Activated CD4-positive, alpha-beta T cell treated with anti-CD3 and anti-CD28 coated beads, Interleukin-2, amount 10 ng/mL, durations not matched to agents 24 days and 14 days (primary cell): ENCODE data around the gene ST6GALNAC3. TPM values are rescaled to one million over a fixed set of nuclear protein-coding genes. Genes with fewer than 3 reads are reported as not detected.

ENCODE experiments used
- DNase-seq: peaks from one replicate; pipeline ENCODE4 v3.0.0; 2022
- H3K27ac Mint-ChIP-seq: one replicate; pipeline ENCODE4 v1.8.0; 2022; ENCODE audit warnings: mild to moderate bottlenecking, mixed read lengths
- H3K27me3 Mint-ChIP-seq: one replicate; pipeline ENCODE4 v1.8.0; 2022; ENCODE audit warnings: mixed read lengths
- H3K36me3 Mint-ChIP-seq: one replicate; pipeline ENCODE4 v1.8.0; 2022; ENCODE audit warnings: low read depth, mild to moderate bottlenecking, mixed read lengths
- H3K4me1 Mint-ChIP-seq: one replicate; pipeline ENCODE4 v1.8.0; 2021; ENCODE audit warnings: mixed read lengths
- H3K4me3 Mint-ChIP-seq: one replicate; pipeline ENCODE4 v1.8.0; 2022; ENCODE audit warnings: mild to moderate bottlenecking, moderate library complexity, mixed read lengths
- H3K9me3 Mint-ChIP-seq: one replicate; pipeline ENCODE4 v1.8.0; 2021; ENCODE audit warnings: mixed read lengths
- intact Hi-C: fragments of 100-400 bp; cut with micrococcal nuclease; formaldehyde crosslinking; loops from one replicate; pipeline ENCODE4 v1.15.1; 2023
- total RNA-seq: library from RNA; stranded (reverse); gene quantifications from 2 replicates; pipeline ENCODE4 v1.2.3, GENCODE V29; 2022

ST6GALNAC3 gene
- total RNA-seq, 1 donor from 2014 or later = 0.28 TPM

GRCh38 chr1:76148460-76148859, 73.9 kb downstream of the ST6GALNAC3 start:
- Mint-ChIP-seq H3K4me1 (no peaks in the 10 kb centered on the region), H3K27me3 (peaks cover 7% of the 10 kb centered on the region), H3K9me3 (no peaks in the 10 kb centered on the region), H3K36me3 (no peaks in the 10 kb centered on the region), H3K4me3 (no peak overlapping the region), H3K27ac (no peak overlapping the region)
- intact Hi-C loops = loop anchor here (10.0 kb wide), 1 partner anchor 154 kb away; no protein-coding TSS in a partner anchor
- no peak for DNase-seq

GRCh38 chr1:76153841-76154205, 79.3 kb downstream of the ST6GALNAC3 start:
- Mint-ChIP-seq H3K27ac (no peak overlapping the region), H3K4me1 (peaks cover 7% of the 10 kb centered on the region), H3K36me3 (no peaks in the 10 kb centered on the region)

GRCh38 chr1:76154206-76154956, 79.8 kb downstream of the ST6GALNAC3 start:
- peak; percentile 94 for DNase-seq
- H3K27me3 Mint-ChIP-seq = no peaks in the 10 kb centered on the region

More at GRCh38 chr1:76153841-76154205, 79.3 kb downstream of the ST6GALNAC3 start:
- Mint-ChIP-seq H3K27me3 (no peaks in the 10 kb centered on the region), H3K4me3 (peak overlapping the region; percentile 84), H3K9me3 (no peaks in the 10 kb centered on the region)
- DNase-seq = no peak
- intact Hi-C loops = loop anchor here (1.0 to 10.0 kb wide), 9 partner anchors 101 to 1379 kb away; partner anchors contain the start of gene ST6GALNAC5

GRCh38 chr1:76156987-76157386, 82.4 kb downstream of the ST6GALNAC3 start:
- Mint-ChIP-seq H3K4me3 (no peak overlapping the region), H3K36me3 (no peaks in the 10 kb centered on the region), H3K27ac (no peak overlapping the region), H3K9me3 (no peaks in the 10 kb centered on the region), H3K4me1 (peaks cover 7% of the 10 kb centered on the region), H3K27me3 (no peaks in the 10 kb centered on the region)
- intact Hi-C loops = loop anchor here (10.0 kb wide), 5 partner anchors 98 to 708 kb away; partner anchors contain the start of gene ST6GALNAC5
- no peak for DNase-seq

More at GRCh38 chr1:76154206-76154956, 79.8 kb downstream of the ST6GALNAC3 start:
- H3K36me3 Mint-ChIP-seq = no peaks in the 10 kb centered on the region
- H3K4me3 Mint-ChIP-seq = peak overlapping the region; percentile 84
- peak overlapping the region; percentile 88 for H3K27ac Mint-ChIP-seq
- peaks cover 7% of the 10 kb centered on the region for H3K4me1 Mint-ChIP-seq
- H3K9me3 Mint-ChIP-seq = no peaks in the 10 kb centered on the region
- intact Hi-C loops = loop anchor here (1.0 to 10.0 kb wide), 9 partner anchors 100 to 1379 kb away; partner anchors contain the start of gene ST6GALNAC5

DNA sequence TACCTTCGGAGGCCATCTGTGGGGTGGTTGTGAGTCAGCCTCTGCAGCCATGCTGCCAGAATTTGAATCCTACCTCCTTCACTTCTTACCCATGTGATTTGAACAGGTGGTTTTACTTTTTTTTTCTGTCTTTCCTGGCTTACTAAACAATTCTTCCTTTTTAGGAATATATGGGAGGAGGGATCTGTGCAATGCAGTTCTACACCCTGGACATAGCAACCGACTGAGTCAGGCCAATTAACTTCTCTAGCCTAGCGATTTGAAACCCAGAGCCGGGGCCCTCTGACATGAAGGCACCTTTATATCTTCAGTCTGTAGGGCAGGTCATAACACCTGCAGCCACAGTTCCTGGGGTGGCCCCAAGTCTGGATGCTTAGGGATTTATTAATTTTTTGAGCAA, 83.6 kb downstream of the ST6GALNAC3 start:
- H3K36me3 Mint-ChIP-seq = no peaks in the 10 kb centered on the region
- H3K4me3 Mint-ChIP-seq = no peak overlapping the region
- peak; percentile 41 for DNase-seq
- intact Hi-C loops = loop anchor here (10.0 kb wide), 5 partner anchors 97 to 707 kb away; partner anchors contain the start of gene ST6GALNAC5
- H3K27ac Mint-ChIP-seq = no peak overlapping the region
- peaks cover 7% of the 10 kb centered on the region for H3K4me1 Mint-ChIP-seq
- H3K9me3 Mint-ChIP-seq = no peaks in the 10 kb centered on the region
- no peaks in the 10 kb centered on the region for H3K27me3 Mint-ChIP-seq

DNA sequence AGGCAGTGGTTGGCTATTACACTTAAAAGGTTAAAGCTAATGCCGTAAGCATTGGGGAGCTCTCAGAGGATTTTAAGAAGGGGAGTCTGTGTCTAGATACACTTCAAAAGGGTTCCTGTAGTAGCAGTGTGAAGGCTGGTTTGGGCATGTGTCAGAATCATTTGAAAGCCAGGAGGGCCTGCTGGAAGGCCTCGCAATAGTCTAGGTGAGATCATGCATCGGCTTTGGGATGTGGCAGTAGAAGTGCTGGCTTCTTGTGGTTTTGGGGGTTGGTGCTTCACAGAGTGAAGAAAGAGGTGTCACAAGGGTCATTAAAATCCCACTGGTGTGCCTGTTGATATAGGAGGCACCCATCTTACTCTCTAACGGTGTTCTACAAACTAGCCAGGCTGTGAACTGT, 85.7 kb downstream of the ST6GALNAC3 start:
- Mint-ChIP-seq H3K27ac (no peak overlapping the region), H3K27me3 (no peaks in the 10 kb centered on the region), H3K36me3 (no peaks in the 10 kb centered on the region), H3K4me3 (no peak overlapping the region), H3K4me1 (no peaks in the 10 kb centered on the region), H3K9me3 (no peaks in the 10 kb centered on the region)
- intact Hi-C loops = no loop called here
- DNase-seq = no peak

GRCh38 chr1:76161451-76161850, 86.9 kb downstream of the ST6GALNAC3 start:
- Mint-ChIP-seq H3K9me3 (no peaks in the 10 kb centered on the region), H3K4me1 (no peaks in the 10 kb centered on the region), H3K36me3 (no peaks in the 10 kb centered on the region), H3K27me3 (peaks cover 1% of the 10 kb centered on the region), H3K4me3 (no peak overlapping the region), H3K27ac (no peak overlapping the region)
- no peak for DNase-seq
- intact Hi-C loops = no loop called here

DNA sequence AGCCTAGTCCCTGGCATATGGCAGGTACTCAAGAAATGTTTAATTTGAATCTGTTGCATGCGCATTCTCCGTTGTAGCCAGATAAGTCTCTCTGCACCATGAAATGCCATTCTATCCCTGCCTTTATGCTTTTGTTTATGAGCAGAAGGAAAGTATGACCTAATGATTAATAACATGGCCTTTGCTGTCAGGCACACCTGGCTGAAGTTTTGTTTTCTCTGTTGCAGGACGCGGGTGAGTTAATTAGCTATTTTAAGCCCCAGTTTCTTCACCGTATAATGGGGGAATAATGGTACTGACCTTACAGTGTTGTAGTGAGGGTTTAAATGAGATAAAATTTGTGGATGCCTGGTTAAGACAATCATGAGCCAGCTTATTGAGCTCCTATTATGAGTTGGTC, 87.7 kb downstream of the ST6GALNAC3 start:
- intact Hi-C loops = no loop called here
- DNase-seq = no peak
- H3K4me3 Mint-ChIP-seq = no peak overlapping the region

DNA sequence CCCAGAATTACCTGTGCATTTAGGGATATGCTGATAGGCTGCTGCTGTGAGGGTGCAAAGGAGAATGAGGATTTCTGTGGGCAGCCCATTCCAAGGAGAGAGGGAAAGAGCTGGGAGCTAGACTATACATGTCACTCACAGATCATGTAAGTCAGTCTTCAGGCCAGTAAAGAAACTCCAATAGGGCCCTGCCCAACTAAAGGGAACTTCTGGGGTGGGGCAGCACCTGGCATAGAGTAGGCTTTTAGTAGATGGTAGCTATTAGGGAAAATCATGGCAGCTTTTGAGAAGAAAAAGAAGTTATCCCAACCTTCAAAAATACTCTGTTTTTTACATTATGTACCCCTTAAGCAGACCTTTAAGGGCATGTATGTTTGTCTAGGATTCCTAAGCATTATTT, 89.6 kb downstream of the ST6GALNAC3 start:
- intact Hi-C loops = no loop called here
- Mint-ChIP-seq H3K27ac (no peak overlapping the region), H3K4me3 (no peak overlapping the region), H3K36me3 (no peaks in the 10 kb centered on the region), H3K4me1 (no peaks in the 10 kb centered on the region), H3K27me3 (peaks cover 1% of the 10 kb centered on the region), H3K9me3 (peaks cover 17% of the 10 kb centered on the region)
- no peak for DNase-seq

More for the DNA sequence above, 87.7 kb downstream of the ST6GALNAC3 start:
- Mint-ChIP-seq H3K4me1 (no peaks in the 10 kb centered on the region), H3K36me3 (no peaks in the 10 kb centered on the region), H3K27ac (no peak overlapping the region), H3K9me3 (peaks cover under 1% of the 10 kb centered on the region), H3K27me3 (peaks cover 1% of the 10 kb centered on the region)

DNA sequence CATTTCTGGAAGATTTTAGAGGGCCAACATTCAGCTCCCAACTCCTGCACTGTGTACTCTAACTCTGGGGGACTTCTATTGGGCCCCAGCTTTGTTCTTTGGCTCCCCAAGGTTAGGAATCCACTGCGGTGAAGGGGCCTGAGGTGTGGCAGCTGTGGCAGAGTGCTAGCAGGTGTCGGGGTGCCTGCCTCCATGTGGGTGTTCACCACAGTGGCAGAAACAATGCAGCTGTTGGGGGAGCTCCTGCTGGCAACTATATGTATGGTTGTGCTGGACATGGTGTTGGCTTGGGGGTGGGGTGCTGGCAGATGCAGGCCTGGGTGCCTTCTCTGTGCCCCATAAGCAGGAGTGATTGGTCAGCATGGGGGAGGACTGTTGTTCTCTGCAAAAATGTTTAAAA, 95.5 kb downstream of the ST6GALNAC3 start:
- no peak for DNase-seq
- no peaks in the 10 kb centered on the region for H3K4me1 Mint-ChIP-seq

DNA sequence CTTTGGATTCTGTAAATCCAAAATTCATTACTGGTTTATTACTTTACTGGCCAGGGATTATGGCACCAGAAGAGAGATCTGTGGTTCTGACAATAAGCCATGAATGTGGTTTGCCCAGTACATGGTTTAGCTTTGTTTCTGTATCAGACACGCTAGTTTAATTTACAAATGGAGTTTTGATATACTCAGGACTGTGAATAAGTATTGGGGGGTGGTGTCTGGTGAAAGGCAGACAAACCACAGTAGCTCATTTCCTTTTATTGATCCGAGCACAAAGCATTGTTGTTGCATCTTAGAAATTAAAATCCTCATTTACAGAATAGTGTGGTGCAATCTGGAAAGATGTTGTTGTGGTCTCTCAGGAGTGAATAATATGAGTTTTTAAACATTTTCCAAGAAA, 96.0 kb downstream of the ST6GALNAC3 start:
- Mint-ChIP-seq H3K4me1 (no peaks in the 10 kb centered on the region), H3K27ac (no peak overlapping the region), H3K4me3 (no peak overlapping the region), H3K9me3 (peaks cover 34% of the 10 kb centered on the region), H3K27me3 (peaks cover 3% of the 10 kb centered on the region), H3K36me3 (no peaks in the 10 kb centered on the region)
- intact Hi-C loops = no loop called here
- no peak for DNase-seq

More for the DNA sequence above, 95.5 kb downstream of the ST6GALNAC3 start:
- Mint-ChIP-seq H3K9me3 (peaks cover 34% of the 10 kb centered on the region), H3K36me3 (no peaks in the 10 kb centered on the region), H3K27me3 (peaks cover 3% of the 10 kb centered on the region), H3K4me3 (no peak overlapping the region), H3K27ac (no peak overlapping the region)
- intact Hi-C loops = no loop called here

DNA sequence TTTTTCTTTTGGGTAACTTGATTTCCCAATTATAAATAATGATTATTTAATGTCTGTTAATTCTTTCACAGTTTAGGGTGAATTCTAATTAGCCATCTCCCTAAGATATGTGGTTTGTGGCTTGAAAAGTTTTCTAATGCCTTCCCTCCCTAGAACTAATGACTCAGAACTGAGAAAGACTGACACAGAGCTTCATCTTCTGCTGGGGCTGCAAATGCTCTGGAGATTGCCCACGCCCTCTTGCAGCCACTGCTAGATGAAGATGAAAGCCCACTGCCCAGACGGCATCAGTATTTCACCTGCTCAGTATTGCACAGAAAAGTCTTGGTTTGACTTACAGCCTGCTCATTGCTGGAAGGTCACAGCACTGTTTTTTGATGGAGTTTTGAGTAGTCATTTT, 101.5 kb downstream of the ST6GALNAC3 start:
- DNase-seq = no peak
- no peaks in the 10 kb centered on the region for H3K36me3 Mint-ChIP-seq
- peaks cover 1% of the 10 kb centered on the region for H3K27me3 Mint-ChIP-seq
- H3K27ac Mint-ChIP-seq = no peak overlapping the region
- peaks cover 4% of the 10 kb centered on the region for H3K4me1 Mint-ChIP-seq
- H3K9me3 Mint-ChIP-seq = peaks cover 19% of the 10 kb centered on the region
- intact Hi-C loops = loop anchor here (5.0 kb wide), 1 partner anchor 81 kb away; no protein-coding TSS in a partner anchor
- no peak overlapping the region for H3K4me3 Mint-ChIP-seq

GRCh38 chr1:76177615-76178014, 103.1 kb downstream of the ST6GALNAC3 start:
- intact Hi-C loops = loop anchor here (5.0 kb wide), 1 partner anchor 80 kb away; no protein-coding TSS in a partner anchor
- H3K27me3 Mint-ChIP-seq = no peaks in the 10 kb centered on the region
- DNase-seq = no peak
- no peak overlapping the region for H3K4me3 Mint-ChIP-seq
- peaks cover 16% of the 10 kb centered on the region for H3K9me3 Mint-ChIP-seq
- no peaks in the 10 kb centered on the region for H3K36me3 Mint-ChIP-seq
- no peak overlapping the region for H3K27ac Mint-ChIP-seq
- peaks cover 4% of the 10 kb centered on the region for H3K4me1 Mint-ChIP-seq

DNA sequence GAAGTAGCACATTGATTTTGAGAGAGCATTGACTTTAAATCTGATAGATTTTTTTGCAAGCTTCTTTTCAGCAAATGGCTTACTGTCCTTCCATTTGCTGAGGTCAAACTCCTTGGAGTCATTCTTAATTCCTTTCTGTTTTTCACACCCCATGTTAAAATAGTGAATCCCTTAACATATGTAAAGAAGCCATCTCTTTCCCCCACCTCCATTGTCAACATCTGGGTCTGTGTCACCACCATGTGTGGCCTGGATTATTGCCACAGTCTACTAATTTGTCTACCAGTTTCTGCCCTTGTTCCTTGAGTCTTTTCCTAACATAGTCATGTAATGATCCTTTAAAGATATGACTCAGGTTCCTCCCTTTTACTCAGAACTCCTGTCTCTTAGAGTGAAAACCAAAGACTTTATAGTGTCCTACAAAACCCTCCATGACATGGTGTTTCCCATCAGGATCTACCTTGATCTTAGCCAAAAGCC, 104.7 kb downstream of the ST6GALNAC3 start:
- Mint-ChIP-seq H3K27me3 (no peaks in the 10 kb centered on the region), H3K27ac (no peak overlapping the region), H3K4me3 (no peak overlapping the region), H3K4me1 (peaks cover 4% of the 10 kb centered on the region), H3K36me3 (no peaks in the 10 kb centered on the region), H3K9me3 (peaks cover 5% of the 10 kb centered on the region)
- intact Hi-C loops = loop anchor here (5.0 kb wide), 1 partner anchor 78 kb away; no protein-coding TSS in a partner anchor
- DNase-seq = no peak
